Activated effector memory CD4-positive, alpha-beta T cell treated with anti-CD3 and anti-CD28 coated beads, Interleukin-2, amount 50 U/mL, for 16 hours (primary cell): Measurements from ENCODE around the gene SLC16A1.

Source experiments
- DNase-seq: peaks from one replicate; pipeline ENCODE4 v3.0.0-alpha.2; 2020

The SLC16A1 gene

DNA sequence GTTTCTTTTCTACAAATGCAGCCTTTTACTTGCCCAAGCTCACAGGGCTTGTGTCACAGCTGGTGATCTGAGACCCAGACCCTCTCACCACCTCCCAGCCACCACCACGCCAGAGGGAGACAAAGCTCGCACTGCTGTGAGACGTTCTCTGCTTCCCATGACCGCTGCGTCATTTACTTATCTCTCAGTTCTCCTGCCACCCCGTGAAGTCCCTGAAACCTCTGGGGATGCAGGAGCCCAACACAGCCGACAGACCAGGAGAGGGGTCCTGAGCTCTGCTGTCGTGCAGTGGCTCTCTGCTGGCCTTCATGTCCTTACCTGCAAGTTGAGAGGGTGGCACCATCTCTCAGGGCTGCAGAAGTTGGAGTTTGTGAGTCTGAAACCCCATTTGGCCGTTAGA lies 77.7 kb downstream of the SLC16A1 start:
- no peak for DNase-seq

- no peak for DNase-seq
Observed at GRCh38 chr1:112877750-112878149, 78.2 kb downstream of the SLC16A1 start.

DNA sequence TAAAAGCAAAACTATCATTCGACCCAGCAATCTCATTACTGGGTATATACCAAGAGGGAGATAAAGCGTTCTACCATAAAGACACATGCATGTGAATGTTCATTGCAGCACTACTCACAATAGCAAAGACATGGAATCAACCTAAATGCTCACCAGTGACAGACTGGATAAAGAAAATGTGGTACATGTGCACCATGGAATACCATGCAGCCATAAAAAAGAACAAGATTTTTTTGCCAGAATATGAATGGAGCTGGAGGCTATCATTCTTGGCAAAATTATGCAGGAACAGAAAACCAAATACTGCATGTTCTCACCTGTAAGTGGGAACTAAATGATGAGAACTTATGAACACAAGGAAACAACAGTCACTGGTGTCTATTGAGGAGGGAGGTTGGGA lies 79.7 kb downstream of the SLC16A1 start:
- DNase-seq = no peak

- DNase-seq = no peak
Observed at GRCh38 chr1:112872551-112872962, 83.4 kb downstream of the SLC16A1 start.

GRCh38 chr1:112870887-112871646 lies 84.9 kb downstream of the SLC16A1 start:
- DNase-seq = no peak

GRCh38 chr1:112869895-112870294 lies 86.1 kb downstream of the SLC16A1 start:
- DNase-seq = no peak

GRCh38 chr1:112868191-112868590 lies 87.8 kb downstream of the SLC16A1 start:
- no peak for DNase-seq

DNA sequence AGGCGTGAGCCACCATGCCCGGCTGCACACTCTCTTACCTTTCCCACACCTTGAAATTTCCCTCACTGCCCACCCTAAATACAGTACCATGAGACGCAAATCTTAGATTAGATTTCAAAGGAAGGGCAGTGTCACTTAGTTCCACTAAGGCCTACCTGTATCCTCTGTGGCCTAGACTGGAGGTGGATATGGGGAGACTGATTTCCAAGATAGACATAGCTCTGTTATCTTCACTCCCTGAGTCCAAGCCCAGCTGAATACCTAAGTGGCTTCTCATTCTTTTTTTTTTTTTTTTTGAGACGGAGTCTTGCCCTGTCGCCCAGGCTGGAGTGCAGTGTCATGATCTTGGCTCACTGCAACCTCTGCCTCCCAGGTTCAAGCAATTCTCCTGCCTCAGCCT lies 89.0 kb downstream of the SLC16A1 start:
- no peak for DNase-seq

GRCh38 chr1:112866151-112866550 lies 89.8 kb downstream of the SLC16A1 start:
- no peak for DNase-seq

- no peak for DNase-seq
Observed at GRCh38 chr1:112862753-112863426, 93.1 kb downstream of the SLC16A1 start.
